ENCODE measurements around the gene TIMELESS. TPM values are rescaled to one million over a fixed set of nuclear protein-coding genes. Genes with fewer than 3 reads are reported as not detected.

Gene TIMELESS
- polyA plus RNA-seq, 2 of the 4 experiments (the other 2 are of a cell fraction): 17.6 to 60.1 TPM

DNA sequence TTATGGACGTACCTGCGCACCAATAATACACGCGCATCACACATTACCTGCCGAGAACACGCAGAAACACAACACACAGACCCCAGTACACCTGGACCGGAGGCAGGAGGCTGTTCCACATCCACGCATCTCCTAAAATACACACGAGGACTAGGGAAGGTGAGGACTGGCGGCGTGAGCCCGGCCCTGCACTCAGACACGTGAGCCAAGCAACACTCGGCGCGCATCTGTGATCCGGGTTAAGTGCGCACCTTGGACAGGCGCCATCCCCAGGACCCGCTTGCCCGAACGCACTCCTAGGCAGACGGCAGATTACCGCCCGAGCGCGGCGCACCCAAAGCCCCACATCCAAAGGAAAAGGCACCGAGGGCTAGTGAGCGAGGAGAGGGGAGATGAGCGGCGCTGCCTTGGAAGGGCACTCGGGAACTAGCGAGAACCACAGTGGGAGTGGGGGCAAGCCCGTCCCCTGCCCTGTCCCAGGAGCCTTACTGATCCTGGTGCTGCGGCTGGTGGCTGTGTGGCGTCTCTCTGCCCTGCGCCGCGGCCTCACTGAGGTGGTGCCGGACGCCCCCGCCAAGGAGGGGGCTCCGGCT is 38.3 kb upstream of the TIMELESS start:
- no peaks in the 10 kb centered on the region for H3K9me3 ChIP-seq
- peak overlapping the region; percentile 35; the same call in 1 of the 3 replicates for H3K4me3 ChIP-seq
- FAIRE-seq (no peak), ATAC-seq (peak; percentile 35 to 51; a peak in 5 of 6 replicates), DNase-seq (ENCODE audit: low read depth in 1 of 2, low spot score in 1 of 2) (no peak)
- peak overlapping the region in 1 of 2 experiments; percentile 19; a peak in 1 of 6 replicates for H3K27ac ChIP-seq
- ChIA-PET CTCF (interaction anchor here (0.5 to 4.6 kb wide), 2 partner anchors 26 to 49 kb away, joined by 3 to 19 read pairs; no protein-coding TSS in a partner anchor), POLR2A (no interaction called here)
- TF ChIP-seq EHF (CRISPR knock-in tag; IDR thresholded peaks at IDR 0.05): no peak
- TF ChIP-seq, protein P1, sequence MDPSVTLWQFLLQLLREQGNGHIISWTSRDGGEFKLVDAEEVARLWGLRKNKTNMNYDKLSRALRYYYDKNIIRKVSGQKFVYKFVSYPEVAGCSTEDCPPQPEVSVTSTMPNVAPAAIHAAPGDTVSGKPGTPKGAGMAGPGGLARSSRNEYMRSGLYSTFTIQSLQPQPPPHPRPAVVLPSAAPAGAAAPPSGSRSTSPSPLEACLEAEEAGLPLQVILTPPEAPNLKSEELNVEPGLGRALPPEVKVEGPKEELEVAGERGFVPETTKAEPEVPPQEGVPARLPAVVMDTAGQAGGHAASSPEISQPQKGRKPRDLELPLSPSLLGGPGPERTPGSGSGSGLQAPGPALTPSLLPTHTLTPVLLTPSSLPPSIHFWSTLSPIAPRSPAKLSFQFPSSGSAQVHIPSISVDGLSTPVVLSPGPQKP (IDR thresholded peaks at IDR 0.05; ENCODE audit: low read depth, low read length): no peak
- no peak for TF ChIP-seq HOXB5 (CRISPR knock-in tag; IDR thresholded peaks at IDR 0.05)
- TF ChIP-seq PHF8 (IDR thresholded peaks at IDR 0.05; ENCODE audit: borderline replicate concordance, low read depth): no peak
- TF ChIP-seq EHMT2 (IDR thresholded peaks at IDR 0.05; ENCODE audit: low read depth): no peak
- no peak for TF ChIP-seq RFX5 (IDR thresholded peaks at IDR 0.05)
- no peak for TF ChIP-seq ZNF302 (CRISPR knock-in tag; IDR thresholded peaks at IDR 0.05)
- TF ChIP-seq RNF2 (IDR thresholded peaks at IDR 0.05; ENCODE audit: borderline replicate concordance, low read depth): no peak
- no peak for TF ChIP-seq MAFK (IDR thresholded peaks at IDR 0.05; ENCODE audit: partially characterized antibody)
- WGBS (ENCODE audit: missing lambda C conversion rate): 88% methylated on average over 40 of the region's 44 CpGs
- peaks cover 10% of the 10 kb centered on the region; the same call in 2 of the 3 replicates for H3K4me1 ChIP-seq
- peak overlapping the region; percentile 70 for H3K4me2 ChIP-seq

GRCh38 chr12:56486694-56487093 is 37.5 kb upstream of the TIMELESS start:
- no peak overlapping the region for H3K4me3 ChIP-seq
- ATAC-seq (no peak; a peak in 1 of 6 replicates), DNase-seq (ENCODE audit: low read depth in 1 of 2, low spot score in 1 of 2) (no peak), FAIRE-seq (no peak)
- TF ChIP-seq NR3C1 (IDR thresholded peaks at IDR 0.05): no peak
- TF ChIP-seq TFCP2L1 (CRISPR knock-in tag; IDR thresholded peaks at IDR 0.05): no peak
- TF ChIP-seq HOXA7 (CRISPR knock-in tag; IDR thresholded peaks at IDR 0.05): no peak
- TF ChIP-seq PBX3 (IDR thresholded peaks at IDR 0.05): no peak
- TF ChIP-seq, protein P2, sequence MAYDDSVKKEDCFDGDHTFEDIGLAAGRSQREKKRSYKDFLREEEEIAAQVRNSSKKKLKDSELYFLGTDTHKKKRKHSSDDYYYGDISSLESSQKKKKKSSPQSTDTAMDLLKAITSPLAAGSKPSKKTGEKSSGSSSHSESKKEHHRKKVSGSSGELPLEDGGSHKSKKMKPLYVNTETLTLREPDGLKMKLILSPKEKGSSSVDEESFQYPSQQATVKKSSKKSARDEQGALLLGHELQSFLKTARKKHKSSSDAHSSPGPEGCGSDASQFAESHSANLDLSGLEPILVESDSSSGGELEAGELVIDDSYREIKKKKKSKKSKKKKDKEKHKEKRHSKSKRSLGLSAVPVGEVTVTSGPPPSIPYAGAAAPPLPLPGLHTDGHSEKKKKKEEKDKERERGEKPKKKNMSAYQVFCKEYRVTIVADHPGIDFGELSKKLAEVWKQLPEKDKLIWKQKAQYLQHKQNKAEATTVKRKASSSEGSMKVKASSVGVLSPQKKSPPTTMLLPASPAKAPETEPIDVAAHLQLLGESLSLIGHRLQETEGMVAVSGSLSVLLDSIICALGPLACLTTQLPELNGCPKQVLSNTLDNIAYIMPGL (CRISPR knock-in tag; IDR thresholded peaks at IDR 0.05; ENCODE audit: borderline replicate concordance): no peak
- TF ChIP-seq RNF2 (IDR thresholded peaks at IDR 0.05; ENCODE audit: borderline replicate concordance, low read depth): no peak
- no peak for TF ChIP-seq GATA3 (IDR thresholded peaks at IDR 0.05; ENCODE audit: borderline replicate concordance)
- no peak for TF ChIP-seq POLR2AphosphoS2 (conservative IDR thresholded peaks at IDR 0.05; ENCODE audit: low read length)
- no peak for TF ChIP-seq MAZ (IDR thresholded peaks at IDR 0.05; ENCODE audit: borderline replicate concordance, low read depth, low read length)
- TF ChIP-seq JUN (IDR thresholded peaks at IDR 0.05): no peak
- TF ChIP-seq, protein P3, sequence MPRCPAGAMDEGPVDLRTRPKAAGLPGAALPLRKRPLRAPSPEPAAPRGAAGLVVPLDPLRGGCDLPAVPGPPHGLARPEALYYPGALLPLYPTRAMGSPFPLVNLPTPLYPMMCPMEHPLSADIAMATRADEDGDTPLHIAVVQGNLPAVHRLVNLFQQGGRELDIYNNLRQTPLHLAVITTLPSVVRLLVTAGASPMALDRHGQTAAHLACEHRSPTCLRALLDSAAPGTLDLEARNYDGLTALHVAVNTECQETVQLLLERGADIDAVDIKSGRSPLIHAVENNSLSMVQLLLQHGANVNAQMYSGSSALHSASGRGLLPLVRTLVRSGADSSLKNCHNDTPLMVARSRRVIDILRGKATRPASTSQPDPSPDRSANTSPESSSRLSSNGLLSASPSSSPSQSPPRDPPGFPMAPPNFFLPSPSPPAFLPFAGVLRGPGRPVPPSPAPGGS (IDR thresholded peaks at IDR 0.05): no peak
- no peak for TF ChIP-seq KDM1A (IDR thresholded peaks at IDR 0.05; ENCODE audit: low read depth)
- H3K9me3 ChIP-seq: no peaks in the 10 kb centered on the region
- ChIA-PET POLR2A (no interaction called here), CTCF (no interaction called here)
- no peak overlapping the region for H3K27ac ChIP-seq
- no peak overlapping the region for H3K4me2 ChIP-seq
- WGBS (ENCODE audit: missing lambda C conversion rate): 87% methylated on average over 12 of the region's 12 CpGs
- peaks cover 8% of the 10 kb centered on the region; the same call in 2 of the 3 replicates for H3K4me1 ChIP-seq

Data from A549 (cell line).